HG03521 (cell line): Measurements from ENCODE around the gene ATG9B.

Experiments
- ATAC-seq: cut with Tn5 transposase; IDR thresholded peaks from one replicate; pipeline ENCODE4 v1.9.1; 2021; ENCODE audit warnings: mild to moderate bottlenecking, moderate library complexity; ENCODE audit not compliant: unreplicated experiment

ATG9B gene

DNA sequence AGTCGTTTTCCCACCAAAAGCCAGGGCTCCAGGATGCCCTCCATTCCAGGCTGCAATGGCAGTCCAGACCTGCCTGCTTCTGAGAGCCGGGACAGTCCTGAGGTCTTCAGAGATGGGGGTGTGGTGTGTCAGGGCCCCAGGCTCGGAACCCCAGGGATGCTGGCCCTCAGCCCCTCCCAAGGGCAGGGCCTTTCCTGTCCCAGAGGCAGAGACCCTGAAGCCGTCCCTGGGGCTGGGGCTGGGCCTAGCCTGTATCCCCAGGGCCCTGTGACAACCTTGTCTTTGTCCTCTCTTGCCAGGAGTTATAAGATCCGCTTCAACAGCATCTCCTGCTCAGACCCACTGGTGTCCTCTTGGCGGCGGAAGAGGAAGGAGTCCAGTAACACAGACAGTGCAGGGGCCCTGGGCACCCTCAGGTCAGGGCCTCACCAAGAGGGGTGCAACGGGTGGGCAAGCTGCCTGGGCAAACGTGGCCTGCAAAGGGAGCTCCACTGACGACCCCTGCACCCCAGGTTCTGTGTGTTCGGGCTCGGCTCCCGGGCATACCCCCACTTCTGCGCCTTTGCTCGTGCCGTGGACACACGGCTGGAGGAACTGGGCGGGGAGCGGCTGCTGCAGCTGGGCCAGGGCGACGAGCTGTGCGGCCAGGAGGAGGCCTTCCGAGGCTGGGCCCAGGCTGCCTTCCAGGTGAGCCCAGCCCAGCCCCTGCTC is 17.5 kb downstream of the ATG9B start:
- no peak for ATAC-seq

DNA sequence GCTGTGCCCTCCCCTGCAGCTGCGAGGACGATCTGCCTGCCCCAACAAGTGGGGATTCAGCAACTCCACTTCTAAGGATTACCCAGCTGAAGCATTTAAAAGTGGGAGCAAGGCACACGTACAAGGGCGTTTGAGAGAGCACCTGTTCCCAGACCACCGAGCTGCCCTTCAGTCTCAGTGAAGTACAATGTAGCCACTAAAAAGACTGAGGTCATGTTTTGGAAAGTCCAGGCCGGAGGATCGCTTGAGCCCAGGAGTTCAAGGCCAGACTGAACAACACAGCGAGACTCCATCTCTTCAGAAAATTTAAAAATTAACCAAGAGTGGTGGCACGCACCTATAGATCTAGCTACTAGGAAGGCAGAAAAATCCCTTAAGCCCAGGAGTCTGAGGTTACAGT is 18.7 kb downstream of the ATG9B start:
- no peak for ATAC-seq

DNA sequence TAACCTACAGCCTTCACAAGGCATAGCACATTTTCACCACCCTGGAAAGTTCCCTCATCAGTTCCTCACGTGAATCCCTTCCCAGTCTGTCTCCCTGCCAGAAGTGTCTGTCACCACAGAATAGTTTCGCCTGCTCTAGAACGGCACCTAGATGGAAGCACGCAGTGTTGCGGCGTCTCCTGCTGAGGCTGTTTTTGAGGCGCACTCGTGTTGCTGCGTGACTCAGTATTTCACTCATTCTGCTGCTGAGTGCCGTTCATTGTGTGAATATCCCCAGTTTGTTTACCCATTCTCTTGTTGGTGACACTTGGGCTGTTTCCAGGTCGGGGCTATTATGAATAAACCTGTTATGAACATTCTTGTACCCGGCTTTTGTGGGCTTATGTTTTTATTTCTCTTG is 20.7 kb downstream of the ATG9B start:
- ATAC-seq, result no peak

DNA sequence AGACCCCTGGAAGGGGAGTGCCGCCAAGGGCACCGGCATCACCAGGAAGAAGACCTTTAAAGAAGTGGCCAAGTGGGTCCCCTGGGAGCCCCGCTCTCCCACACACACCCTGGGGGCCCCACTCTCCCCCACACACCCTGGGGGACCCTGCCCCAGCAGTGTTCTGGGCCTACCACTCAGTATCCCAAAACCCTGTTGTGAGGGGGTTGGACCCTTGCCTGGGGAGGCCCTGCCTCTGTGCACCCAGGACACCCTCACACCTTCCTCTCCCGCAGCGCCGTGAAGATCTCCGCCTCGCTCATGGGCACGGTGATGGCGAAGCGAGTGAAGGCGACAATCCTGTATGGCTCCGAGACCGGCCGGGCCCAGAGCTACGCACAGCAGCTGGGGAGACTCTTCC is 22.7 kb downstream of the ATG9B start:
- no peak for ATAC-seq

DNA sequence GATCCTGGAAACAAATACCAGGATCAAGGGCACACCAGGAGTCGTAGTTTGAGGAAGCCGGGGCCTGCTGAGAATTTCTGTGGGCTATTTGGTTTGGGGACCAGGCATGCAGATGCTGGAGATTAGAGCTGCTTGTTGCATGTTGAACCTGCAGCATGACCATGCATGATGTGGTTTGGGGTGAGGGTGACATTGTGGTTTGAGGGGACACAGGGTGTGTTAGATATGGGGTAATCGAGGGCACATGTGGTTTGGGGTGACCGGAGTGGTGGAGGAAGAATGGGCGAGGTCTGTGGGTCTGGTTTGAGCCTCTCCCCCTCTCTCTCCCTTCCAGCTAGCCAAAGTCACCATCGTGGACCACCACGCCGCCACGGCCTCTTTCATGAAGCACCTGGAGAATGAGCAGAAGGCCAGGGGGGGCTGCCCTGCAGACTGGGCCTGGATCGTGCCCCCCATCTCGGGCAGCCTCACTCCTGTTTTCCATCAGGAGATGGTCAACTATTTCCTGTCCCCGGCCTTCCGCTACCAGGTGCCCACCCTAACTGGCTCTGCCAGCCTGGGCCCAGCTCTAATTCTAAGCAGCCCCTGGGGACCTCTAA is 23.3 kb downstream of the ATG9B start:
- no peak for ATAC-seq

DNA sequence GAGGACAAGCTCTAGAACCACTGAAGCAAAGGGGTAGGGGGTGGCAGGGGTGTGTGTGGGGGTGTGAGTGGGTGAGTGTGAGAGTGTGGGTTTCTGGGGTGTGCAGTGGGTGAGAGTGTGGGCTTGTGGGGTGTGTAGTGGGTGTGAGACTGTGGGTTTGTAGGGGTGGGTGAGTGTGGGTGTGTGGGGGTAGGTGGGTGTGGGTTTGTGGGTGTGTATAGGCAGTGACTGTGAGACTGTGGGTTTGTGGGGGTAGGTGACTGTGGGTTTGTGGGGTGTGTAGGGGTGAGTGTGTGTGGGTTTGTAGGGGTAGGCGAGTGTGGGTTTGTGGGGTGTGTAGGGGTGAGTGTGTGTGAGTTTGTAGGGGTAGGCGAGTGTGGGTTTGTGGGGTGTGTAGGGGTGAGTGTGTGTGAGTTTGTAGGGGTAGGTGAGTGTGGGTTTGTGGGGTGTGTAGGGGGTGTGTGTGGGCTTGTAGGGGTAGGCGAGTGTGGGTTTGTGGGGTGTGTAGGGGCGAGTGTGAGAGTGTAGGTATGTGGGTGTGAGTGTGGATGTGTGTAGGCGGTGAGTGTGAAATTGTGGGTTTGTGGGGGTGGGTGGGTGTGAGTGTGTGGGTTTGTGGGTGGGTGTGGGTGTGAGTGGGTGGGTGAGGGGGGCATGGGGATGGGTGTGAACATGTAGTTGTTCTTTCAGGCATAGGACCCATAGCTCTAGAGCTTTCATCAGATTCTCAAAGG is 24.6 kb downstream of the ATG9B start:
- no peak for ATAC-seq

DNA sequence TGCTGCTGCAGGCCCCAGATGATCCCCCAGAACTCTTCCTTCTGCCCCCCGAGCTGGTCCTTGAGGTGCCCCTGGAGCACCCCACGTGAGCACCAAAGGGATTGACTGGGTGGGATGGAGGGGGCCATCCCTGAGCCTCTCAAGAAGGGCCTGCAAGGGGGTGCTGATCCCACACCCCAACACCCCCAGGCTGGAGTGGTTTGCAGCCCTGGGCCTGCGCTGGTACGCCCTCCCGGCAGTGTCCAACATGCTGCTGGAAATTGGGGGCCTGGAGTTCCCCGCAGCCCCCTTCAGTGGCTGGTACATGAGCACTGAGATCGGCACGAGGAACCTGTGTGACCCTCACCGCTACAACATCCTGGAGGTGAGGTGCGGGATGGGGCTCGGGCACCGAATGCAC is 25.3 kb downstream of the ATG9B start:
- ATAC-seq, result no peak

DNA sequence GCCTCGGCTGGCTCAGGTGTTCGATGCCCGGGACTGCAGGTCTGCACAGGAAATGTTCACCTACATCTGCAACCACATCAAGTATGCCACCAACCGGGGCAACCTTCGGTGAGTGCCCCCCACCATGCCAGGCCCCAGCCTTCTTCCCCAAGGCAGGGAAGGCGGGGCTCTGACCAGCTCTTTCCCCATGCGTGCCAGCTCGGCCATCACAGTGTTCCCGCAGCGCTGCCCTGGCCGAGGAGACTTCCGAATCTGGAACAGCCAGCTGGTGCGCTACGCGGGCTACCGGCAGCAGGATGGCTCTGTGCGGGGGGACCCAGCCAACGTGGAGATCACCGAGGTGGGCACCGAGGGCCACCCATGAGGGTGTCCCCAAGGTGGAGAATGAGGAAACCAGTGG is 26.0 kb downstream of the ATG9B start:
- no peak for ATAC-seq

DNA sequence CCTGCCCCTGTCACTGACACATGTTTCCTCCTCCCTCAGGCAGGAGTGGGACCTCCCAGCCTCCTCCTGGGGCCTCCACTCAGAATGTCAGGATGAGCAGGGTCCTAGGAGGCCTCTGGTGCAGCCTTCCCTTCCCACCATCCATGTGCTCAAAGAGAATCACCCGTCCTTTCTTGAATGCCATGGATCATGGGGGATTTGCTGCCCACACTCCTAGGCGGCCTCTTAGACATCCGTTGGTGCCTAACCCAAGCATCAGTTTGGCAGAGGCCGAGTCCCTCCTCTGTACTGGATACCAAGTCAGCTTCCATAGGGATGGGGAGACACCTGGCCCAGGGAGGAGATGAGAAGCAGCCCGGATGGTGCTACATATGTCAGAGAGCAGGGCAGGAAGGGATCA is 26.5 kb downstream of the ATG9B start:
- no peak for ATAC-seq

DNA sequence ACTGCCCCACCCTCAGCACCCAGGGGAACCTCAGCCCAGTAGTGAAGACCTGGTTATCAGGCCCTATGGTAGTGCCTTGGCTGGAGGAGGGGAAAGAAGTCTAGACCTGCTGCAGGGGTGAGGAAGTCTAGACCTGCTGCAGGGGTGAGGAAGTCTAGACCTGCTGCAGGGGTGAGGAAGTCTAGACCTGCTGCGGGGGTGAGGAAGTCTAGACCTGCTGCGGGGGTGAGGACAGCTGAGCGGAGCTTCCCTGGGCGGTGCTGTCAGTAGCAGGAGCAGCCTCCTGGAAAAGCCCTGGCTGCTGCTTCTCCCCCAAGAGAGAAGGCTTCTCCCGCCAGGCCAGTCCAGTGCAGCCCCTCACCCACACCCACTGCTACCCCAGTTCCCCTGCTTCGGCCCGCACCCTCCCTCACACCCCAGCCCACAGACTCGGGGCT is 27.2 kb downstream of the ATG9B start:
- no peak for ATAC-seq

DNA sequence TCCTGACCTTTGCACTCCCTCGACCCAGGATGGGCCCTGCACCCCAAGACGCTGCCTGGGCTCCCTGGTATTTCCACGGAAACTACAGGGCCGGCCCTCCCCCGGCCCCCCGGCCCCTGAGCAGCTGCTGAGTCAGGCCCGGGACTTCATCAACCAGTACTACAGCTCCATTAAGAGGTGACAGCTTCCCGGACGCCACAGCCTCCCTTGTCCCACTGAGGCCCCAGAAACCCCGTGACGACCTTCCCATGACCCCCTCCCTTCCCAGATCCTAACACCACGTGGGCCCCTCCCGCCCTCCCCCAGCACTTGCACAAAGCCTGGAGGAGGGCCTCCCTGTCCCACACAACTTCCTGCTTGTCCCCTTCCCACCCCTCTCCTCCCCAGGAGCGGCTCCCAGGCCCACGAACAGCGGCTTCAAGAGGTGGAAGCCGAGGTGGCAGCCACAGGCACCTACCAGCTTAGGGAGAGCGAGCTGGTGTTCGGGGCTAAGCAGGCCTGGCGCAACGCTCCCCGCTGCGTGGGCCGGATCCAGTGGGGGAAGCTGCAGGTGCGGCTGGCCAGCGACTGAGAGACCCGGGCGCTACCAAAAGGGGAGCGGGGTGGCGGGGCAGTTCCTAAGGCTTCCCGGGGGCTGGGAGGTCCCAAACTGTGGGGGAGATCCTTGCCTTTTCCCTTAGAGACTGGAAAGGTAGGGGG is 27.8 kb downstream of the ATG9B start:
- ATAC-seq, result no peak

DNA sequence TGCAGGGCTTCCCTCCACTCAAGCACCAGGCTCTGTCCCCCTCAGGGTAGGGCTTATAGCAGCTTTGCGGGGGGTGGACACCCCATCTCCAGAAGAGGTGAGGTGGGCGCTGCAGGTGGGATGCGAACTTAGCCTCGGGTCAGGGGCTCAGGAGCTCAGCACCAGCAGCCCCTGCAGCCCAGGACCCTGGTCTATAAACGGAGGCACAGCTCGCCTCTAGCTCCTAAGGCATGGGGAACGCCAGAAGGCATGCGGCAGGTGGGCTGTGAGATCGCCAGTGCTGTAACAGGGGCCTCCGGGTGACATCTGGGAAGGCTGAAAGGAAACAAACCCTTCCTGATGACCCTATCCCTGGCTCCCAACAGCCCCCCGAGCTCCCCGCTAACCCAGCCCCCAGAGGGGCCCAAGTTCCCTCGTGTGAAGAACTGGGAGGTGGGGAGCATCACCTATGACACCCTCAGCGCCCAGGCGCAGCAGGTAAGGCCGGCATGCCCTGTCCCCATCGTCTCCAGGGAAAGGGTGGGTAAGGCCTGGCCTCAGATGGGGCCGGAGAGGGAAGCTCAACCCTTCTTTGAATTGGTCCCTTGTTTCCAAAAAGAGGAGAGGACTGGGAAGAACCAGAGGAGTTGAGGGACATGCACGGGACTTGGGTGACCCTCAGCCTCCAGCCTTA is 29.3 kb downstream of the ATG9B start:
- ATAC-seq, result no peak

DNA sequence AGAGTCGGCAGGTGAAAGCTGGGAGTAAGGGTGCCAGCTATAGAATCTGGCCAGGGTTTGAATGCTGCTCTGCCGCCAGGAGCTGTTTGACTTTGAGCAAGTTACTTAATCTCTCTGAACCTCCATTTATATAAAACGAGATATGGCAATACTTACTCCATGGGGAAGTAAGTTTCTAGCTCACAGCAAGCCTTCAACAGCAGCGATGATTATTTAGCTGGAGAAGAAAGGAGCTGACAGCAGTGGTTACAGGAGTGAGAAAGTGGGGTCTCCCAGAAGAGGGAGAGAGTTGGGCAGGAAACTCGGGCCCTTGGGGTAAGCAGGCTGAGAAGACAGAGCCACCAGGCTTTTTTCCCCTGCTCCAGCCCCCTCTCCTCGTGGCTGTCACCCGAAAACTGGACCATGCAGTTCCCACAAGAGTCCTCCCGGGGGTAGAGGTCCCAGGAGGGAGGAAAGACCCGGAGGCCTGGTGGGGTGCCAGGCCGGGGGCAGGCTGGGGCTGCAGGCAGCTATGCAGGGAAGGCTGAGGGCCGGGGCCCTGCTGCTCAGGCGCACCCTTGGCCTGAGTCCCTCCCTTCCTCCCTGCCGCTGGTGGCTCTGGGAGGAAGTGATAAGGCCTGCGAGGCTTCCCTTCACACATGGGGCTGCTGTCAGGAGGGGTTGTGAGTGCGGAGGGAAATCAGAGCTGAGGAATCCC is 30.0 kb downstream of the ATG9B start:
- ATAC-seq, result no peak

DNA sequence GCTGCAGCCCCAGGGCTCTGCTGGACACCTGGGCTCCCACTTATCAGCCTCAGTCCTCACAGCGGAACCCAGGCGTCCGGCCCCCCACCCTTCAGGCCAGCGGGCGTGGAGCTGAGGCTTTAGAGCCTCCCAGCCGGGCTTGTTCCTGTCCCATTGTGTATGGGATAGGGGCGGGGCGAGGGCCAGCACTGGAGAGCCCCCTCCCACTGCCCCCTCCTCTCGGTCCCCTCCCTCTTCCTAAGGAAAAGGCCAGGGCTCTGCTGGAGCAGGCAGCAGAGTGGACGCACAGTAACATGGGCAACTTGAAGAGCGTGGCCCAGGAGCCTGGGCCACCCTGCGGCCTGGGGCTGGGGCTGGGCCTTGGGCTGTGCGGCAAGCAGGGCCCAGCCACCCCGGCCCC is 30.8 kb downstream of the ATG9B start:
- no peak for ATAC-seq

DNA sequence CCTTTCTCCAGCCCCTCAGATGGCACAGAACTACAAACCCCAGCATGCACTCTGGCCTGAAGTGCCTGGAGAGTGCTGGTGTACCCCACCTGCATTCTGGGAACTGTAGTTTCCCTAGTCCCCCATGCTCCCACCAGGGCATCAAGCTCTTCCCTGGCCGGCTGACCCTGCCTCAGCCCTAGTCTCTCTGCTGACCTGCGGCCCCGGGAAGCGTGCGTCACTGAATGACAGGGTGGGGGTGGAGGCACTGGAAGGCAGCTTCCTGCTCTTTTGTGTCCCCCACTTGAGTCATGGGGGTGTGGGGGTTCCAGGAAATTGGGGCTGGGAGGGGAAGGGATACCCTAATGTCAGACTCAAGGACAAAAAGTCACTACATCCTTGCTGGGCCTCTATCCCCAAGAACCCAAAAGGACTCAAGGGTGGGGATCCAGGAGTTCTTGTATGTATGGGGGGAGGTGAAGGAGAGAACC is 31.4 kb downstream of the ATG9B start:
- ATAC-seq, result no peak

DNA sequence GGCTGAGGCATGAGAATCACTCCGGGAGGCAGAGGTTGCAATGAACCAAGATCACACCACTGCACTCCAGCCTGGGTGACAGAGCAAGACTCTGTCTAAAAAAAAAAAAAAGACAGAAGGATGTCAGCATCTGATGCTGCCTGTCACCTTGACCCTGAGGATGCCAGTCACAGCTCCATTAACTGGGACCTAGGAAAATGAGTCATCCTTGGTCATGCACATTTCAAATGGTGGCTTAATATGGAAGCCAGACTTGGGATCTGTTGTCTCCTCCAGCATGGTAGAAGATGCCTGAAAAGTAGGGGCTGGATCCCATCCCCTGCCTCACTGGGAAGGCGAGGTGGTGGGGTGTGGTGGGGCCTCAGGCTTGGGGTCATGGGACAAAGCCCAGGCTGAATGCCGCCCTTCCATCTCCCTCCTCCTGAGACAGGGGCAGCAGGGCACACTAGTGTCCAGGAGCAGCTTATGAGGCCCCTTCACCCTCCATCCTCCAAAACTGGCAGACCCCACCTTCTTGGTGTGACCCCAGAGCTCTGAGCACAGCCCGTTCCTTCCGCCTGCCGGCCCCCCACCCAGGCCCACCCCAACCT is 32.1 kb downstream of the ATG9B start:
- no peak for ATAC-seq

DNA sequence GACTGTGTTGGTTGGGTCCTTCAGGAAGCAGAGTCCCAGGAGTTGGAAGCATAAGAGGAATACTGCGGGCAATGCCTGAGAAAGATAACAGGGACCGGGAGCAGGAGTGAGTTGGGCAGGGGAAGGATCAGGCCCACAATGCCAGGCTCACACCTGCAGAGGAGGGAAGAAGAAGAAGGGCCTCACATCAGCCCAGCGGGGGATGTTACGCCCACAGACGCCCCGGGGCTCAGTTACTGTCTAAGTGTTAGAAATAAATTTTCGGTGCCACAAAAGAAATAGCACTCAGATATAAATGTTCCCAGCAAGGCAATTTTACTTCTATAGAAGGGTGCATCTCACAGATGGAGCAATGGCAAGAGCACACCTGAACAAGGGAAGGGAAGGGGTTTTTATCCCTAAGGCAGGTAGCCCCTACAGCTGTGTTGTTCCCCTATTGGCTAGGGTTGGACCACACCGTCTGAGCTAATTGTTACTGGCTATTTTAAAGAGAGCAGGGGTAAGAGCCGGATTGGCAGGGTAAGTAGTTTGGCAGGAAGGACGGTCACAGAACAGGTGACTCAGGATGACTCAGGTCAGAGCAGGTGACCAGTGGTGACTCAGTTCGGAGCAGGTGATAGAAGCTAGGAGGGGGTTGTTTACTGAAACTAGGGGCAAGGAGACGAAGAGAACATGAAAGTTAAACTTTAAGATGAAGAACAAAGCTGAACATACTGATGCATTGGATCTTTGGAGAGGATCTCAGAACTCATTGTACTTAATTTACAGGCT is 33.7 kb downstream of the ATG9B start, which contains the start of gene NOS3:
Gene NOS3 (plus strand): TSS at position 602 of the 771 bp plus-strand sequence. CDS start 2,787 bp downstream, outside the sequence.
- no peak for ATAC-seq

DNA sequence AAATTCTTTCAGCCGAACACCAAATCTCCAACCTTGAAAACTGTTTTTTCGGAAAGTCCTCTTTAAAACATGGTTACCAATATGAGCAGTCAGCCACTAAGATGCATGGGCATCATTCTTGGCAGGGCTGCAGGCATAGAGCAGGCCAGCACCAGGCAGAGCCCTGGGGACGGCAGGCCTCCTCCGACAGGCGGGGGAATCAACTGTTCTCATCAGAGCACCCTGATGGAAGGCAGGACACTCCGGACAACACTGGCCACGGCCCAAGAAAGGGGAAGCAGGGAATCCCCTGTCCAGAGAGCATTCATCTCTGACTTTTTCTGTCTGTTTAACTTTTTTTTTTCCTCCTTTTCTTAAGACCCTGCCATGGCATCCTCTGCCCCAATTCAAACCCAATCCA is 34.8 kb downstream of the ATG9B start:
- no peak for ATAC-seq
